ENCODE results near the gene BASP1.

The BASP1 gene

GRCh38 chr5:17206021-17206420, 11.4 kb upstream of the BASP1 start:
- TF ChIP-seq EZH2phosphoT487 (IDR thresholded peaks at IDR 0.05; ENCODE audit: low read length) (no peak), EZH2 (optimal IDR thresholded peaks at IDR 0.05; ENCODE audit: low read depth, low read length) (no peak), CTCF (IDR thresholded peaks at IDR 0.05; ENCODE audit: low read length) (no peak)
- no peak overlapping the region for H2AFZ ChIP-seq (ENCODE audit: low read length)
- no peaks in the 10 kb centered on the region for H3F3A ChIP-seq (ENCODE audit: insufficient read depth, low read length)
- H4K20me1 ChIP-seq (ENCODE audit: insufficient read depth, low read length): no peaks in the 10 kb centered on the region
- H3K36me3 ChIP-seq (replicated peaks; ENCODE audit: insufficient read depth, low read length): no peaks in the 10 kb centered on the region
- no peak overlapping the region for H3K4me3 ChIP-seq (ENCODE audit: low read length)
- H3K27ac ChIP-seq (ENCODE audit: low read length): no peak overlapping the region
- no peak overlapping the region for H3K9ac ChIP-seq (ENCODE audit: low read length)
- H3K9me2 ChIP-seq (replicated peaks; ENCODE audit: insufficient read depth, low read length): no peaks in the 10 kb centered on the region
- H3K27me3 ChIP-seq (replicated peaks; ENCODE audit: insufficient read depth, low read length): no peaks in the 10 kb centered on the region
- H3K9me3 ChIP-seq (replicated peaks; ENCODE audit: insufficient read depth, low read length): no peaks in the 10 kb centered on the region
- no peak for DNase-seq
- no peaks in the 10 kb centered on the region for H3K79me2 ChIP-seq (ENCODE audit: low read length)
- H3K4me2 ChIP-seq (ENCODE audit: low read depth, low read length): no peak overlapping the region
- H3K4me1 ChIP-seq (ENCODE audit: low read length): no peaks in the 10 kb centered on the region

GRCh38 chr5:17212191-17212590, 5.2 kb upstream of the BASP1 start:
- no peak overlapping the region for H3K9ac ChIP-seq (ENCODE audit: low read length)
- H3F3A ChIP-seq (ENCODE audit: insufficient read depth, low read length): peaks cover 10% of the 10 kb centered on the region
- H3K27ac ChIP-seq (ENCODE audit: low read length): no peak overlapping the region
- H3K9me2 ChIP-seq (replicated peaks; ENCODE audit: insufficient read depth, low read length): no peaks in the 10 kb centered on the region
- H2AFZ ChIP-seq (ENCODE audit: low read length): no peak overlapping the region
- TF ChIP-seq CTCF (IDR thresholded peaks at IDR 0.05; ENCODE audit: low read length): no peak
- no peaks in the 10 kb centered on the region for H4K20me1 ChIP-seq (ENCODE audit: insufficient read depth, low read length)
- no peaks in the 10 kb centered on the region for H3K79me2 ChIP-seq (ENCODE audit: low read length)
- no peaks in the 10 kb centered on the region for H3K4me1 ChIP-seq (ENCODE audit: low read length)
- DNase-seq: no peak
- H3K36me3 ChIP-seq (replicated peaks; ENCODE audit: insufficient read depth, low read length): no peaks in the 10 kb centered on the region
- H3K4me2 ChIP-seq (ENCODE audit: low read depth, low read length): no peak overlapping the region
- no peaks in the 10 kb centered on the region for H3K9me3 ChIP-seq (replicated peaks; ENCODE audit: insufficient read depth, low read length)
- H3K27me3 ChIP-seq (replicated peaks; ENCODE audit: insufficient read depth, low read length): no peaks in the 10 kb centered on the region
- H3K4me3 ChIP-seq (ENCODE audit: low read length): no peak overlapping the region

- H3F3A ChIP-seq (ENCODE audit: insufficient read depth, low read length): peaks cover 10% of the 10 kb centered on the region
- no peaks in the 10 kb centered on the region for H3K9me2 ChIP-seq (replicated peaks; ENCODE audit: insufficient read depth, low read length)
- no peaks in the 10 kb centered on the region for H3K27me3 ChIP-seq (replicated peaks; ENCODE audit: insufficient read depth, low read length)
- H3K4me3 ChIP-seq (ENCODE audit: low read length): no peak overlapping the region
- no peak for DNase-seq
- peaks cover 1% of the 10 kb centered on the region; the same call in 1 of the 2 replicates for H3K79me2 ChIP-seq (ENCODE audit: low read length)
- H4K20me1 ChIP-seq (ENCODE audit: insufficient read depth, low read length): no peaks in the 10 kb centered on the region
- TF ChIP-seq EZH2phosphoT487 (IDR thresholded peaks at IDR 0.05; ENCODE audit: low read length): no peak
- TF ChIP-seq CTCF (IDR thresholded peaks at IDR 0.05; ENCODE audit: low read length): no peak
- TF ChIP-seq EZH2 (optimal IDR thresholded peaks at IDR 0.05; ENCODE audit: low read depth, low read length): no peak
- H3K27ac ChIP-seq (ENCODE audit: low read length): no peak overlapping the region
- no peak overlapping the region for H3K4me2 ChIP-seq (ENCODE audit: low read depth, low read length)
- H3K9ac ChIP-seq (ENCODE audit: low read length): no peak overlapping the region
- H3K9me3 ChIP-seq (replicated peaks; ENCODE audit: insufficient read depth, low read length): no peaks in the 10 kb centered on the region
- H2AFZ ChIP-seq (ENCODE audit: low read length): no peak overlapping the region
- no peaks in the 10 kb centered on the region for H3K36me3 ChIP-seq (replicated peaks; ENCODE audit: insufficient read depth, low read length)
- H3K4me1 ChIP-seq (ENCODE audit: low read length): no peaks in the 10 kb centered on the region
These were observed 4.4 kb upstream of the BASP1 start for GRCh38 chr5:17212996-17213395.
